Esophagus (tissue), 2 donors: ENCODE data around the gene GALNT1. TPM values are rescaled to one million over a fixed set of nuclear protein-coding genes. Genes with fewer than 3 reads are reported as not detected.

Experiments used
- H3K27ac ChIP-seq, 2 donors: one replicate each; pipeline ENCODE4 v1.5.1; 2013; ENCODE audit warnings: low read depth in 2 of 2, mild to moderate bottlenecking in 2 of 2, inconsistent platforms in 1 of 2, low read length in 1 of 2, moderate library complexity in 1 of 2
- H3K27me3 ChIP-seq, 2 donors: one replicate each; pipeline ENCODE4 v1.6.1; 2013; ENCODE audit warnings: low read length in 2 of 2, control low read depth in 1 of 2, mild to moderate bottlenecking in 1 of 2; ENCODE audit not compliant: insufficient read depth in 2 of 2, control insufficient read depth in 1 of 2
- H3K36me3 ChIP-seq, 2 donors: one replicate each; pipeline ENCODE4 v1.6.1; 2013; ENCODE audit warnings: low read length in 1 of 2; ENCODE audit not compliant: control insufficient read depth in 2 of 2, insufficient read depth in 2 of 2
- H3K4me1 ChIP-seq, 2 donors: one replicate each; pipeline ENCODE4 v1.6.1; 2013; ENCODE audit warnings: low read length in 1 of 2; ENCODE audit not compliant: control insufficient read depth in 2 of 2, insufficient read depth in 2 of 2
- H3K4me3 ChIP-seq, 2 donors: one replicate each; pipeline ENCODE4 v1.5.1; 2013; ENCODE audit warnings: low read length in 2 of 2, mild to moderate bottlenecking in 2 of 2, low read depth in 1 of 2, moderate library complexity in 1 of 2
- H3K9me3 ChIP-seq, 2 donors: one replicate each; pipeline ENCODE4 v1.6.1; 2013; ENCODE audit warnings: mild to moderate bottlenecking in 2 of 2, low read depth in 1 of 2, low read length in 1 of 2, moderate library complexity in 1 of 2; ENCODE audit not compliant: control insufficient read depth in 2 of 2, insufficient read depth in 1 of 2
- WGBS, 2 donors: extraction: QIAGEN DNeasy Blood & Tissue Kit; methylation state at CpG; one replicate each; pipeline ENCODE4 v1.1.7; 2013; 5-methylcytosine and 5-hydroxymethylcytosine counted together
- polyA plus RNA-seq, 2 donors: library from polyadenylated mRNA; stranded (reverse); fragments of 200-250 nt; gene quantifications; one replicate each; pipeline ENCODE4 v1.2.3, GENCODE V29; 2013
- donor health status: healthy with polysubstance abuse.
- donor health status: Bipolar disorder and iron deficiency.

The GALNT1 gene
- polyA plus RNA-seq, 2 donors = 37.5 to 37.7 TPM

GRCh38 chr18:35695803-35696202 is 114.3 kb downstream of the GALNT1 start:
- Histone ChIP-seq H3K4me3 (no peak overlapping the region), H3K27me3 (no peaks in the 10 kb centered on the region), H3K27ac (no peak overlapping the region), H3K4me1 (no peaks in the 10 kb centered on the region), H3K9me3 (no peaks in the 10 kb centered on the region), H3K36me3 (peaks cover 0 to 3% of the 10 kb centered on the region in 2 donors)
- 56 to 66% methylated on average over 8 of the region's 8 CpGs for WGBS, 2 donors

DNA sequence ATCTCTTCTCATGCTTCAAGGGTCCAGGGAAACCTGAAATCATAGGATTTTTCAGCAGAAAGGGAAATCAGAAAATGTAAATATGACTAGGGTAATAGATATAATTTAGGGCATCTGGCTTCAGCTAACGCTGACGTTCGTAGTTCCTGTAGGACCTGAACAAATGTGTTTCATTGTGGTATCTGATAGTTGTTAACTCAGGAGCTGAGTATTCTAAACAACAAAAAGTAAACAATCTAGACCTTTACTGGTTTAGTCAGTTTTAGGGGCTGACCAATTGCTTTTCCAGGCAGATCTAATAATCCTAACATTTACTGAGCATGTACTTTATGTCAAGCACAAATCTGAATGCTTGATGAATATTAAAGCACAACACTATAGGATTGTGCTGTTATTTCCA is 114.8 kb downstream of the GALNT1 start:
- Histone ChIP-seq H3K4me1 (no peaks in the 10 kb centered on the region), H3K27ac (no peak overlapping the region), H3K27me3 (no peaks in the 10 kb centered on the region), H3K36me3 (peaks cover 0 to 3% of the 10 kb centered on the region in 2 donors), H3K4me3 (no peak overlapping the region), H3K9me3 (no peaks in the 10 kb centered on the region)
- 72 to 88% methylated on average over 3 of the region's 3 CpGs for WGBS, 2 donors

GRCh38 chr18:35697869-35698268 is 116.3 kb downstream of the GALNT1 start:
- no peak overlapping the region for H3K27ac ChIP-seq
- WGBS, 2 donors = 87 to 89% methylated on average over 7 of the region's 7 CpGs
- no peaks in the 10 kb centered on the region for H3K36me3 ChIP-seq

DNA sequence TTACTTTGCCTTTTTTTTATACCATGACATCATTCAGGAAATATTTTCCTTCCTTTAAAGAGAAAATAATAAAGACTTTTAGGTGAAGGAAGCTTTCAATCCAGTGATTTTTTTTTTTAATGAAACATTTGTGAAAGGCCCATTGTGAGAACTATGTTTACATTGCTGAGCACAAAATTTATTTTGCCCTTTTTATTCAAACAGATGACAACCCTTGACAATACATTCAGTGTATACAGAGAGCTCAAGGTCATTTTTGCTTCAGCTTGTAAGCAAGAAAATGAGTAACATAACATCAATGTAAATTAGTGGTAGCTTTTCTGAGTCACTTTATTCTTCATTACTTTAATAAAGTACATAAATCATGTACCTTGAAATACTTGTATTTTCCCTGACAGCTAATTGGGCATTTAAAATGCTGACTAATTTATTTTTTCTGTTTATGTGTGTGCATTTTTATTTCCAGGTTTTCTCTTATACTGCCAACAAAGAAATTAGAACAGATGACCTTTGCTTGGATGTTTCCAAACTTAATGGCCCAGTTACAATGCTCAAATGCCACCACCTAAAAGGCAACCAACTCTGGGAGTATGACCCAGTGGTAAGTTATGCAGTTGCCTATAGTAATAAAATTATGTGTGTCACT is 121.6 kb downstream of the GALNT1 start:
- no peak overlapping the region for H3K27ac ChIP-seq
- no peaks in the 10 kb centered on the region for H3K9me3 ChIP-seq
- H3K4me1 ChIP-seq = no peaks in the 10 kb centered on the region
- no peak overlapping the region for H3K4me3 ChIP-seq
- H3K36me3 ChIP-seq = peaks cover 0 to 2% of the 10 kb centered on the region in 2 donors
- H3K27me3 ChIP-seq = no peaks in the 10 kb centered on the region

More at GRCh38 chr18:35697869-35698268, 116.3 kb downstream of the GALNT1 start:
- no peaks in the 10 kb centered on the region for H3K27me3 ChIP-seq
- no peaks in the 10 kb centered on the region for H3K4me1 ChIP-seq
- no peaks in the 10 kb centered on the region for H3K9me3 ChIP-seq
- H3K4me3 ChIP-seq = no peak overlapping the region

- 91 to 92% methylated on average over 10 of the region's 10 CpGs for WGBS, 2 donors
- Histone ChIP-seq H3K4me3 (no peak overlapping the region), H3K36me3 (peaks cover 0 to 2% of the 10 kb centered on the region in 2 donors), H3K9me3 (no peaks in the 10 kb centered on the region), H3K27ac (no peak overlapping the region), H3K27me3 (no peaks in the 10 kb centered on the region), H3K4me1 (no peaks in the 10 kb centered on the region)
Observed at GRCh38 chr18:35705988-35706387, 124.4 kb downstream of the GALNT1 start.

DNA sequence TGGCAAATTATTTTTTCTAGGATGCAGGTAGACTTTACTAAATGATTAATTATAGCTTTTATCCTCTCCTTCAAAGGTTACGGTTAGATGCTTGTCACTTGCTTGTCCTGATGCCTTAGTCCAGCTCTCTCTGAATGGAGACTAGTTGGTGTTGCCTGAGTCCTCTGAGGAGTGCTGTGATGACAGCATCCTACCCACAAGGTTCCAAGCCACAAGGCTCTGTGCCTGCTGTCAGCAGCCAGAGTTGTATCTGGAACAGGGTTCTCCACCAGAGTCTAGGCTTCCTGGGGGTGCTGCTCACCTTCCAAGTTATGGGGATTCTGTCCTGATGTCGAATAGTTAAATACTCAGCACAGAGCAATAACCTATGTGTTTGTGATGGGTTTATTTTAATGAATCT is 125.7 kb downstream of the GALNT1 start:
- peaks cover 0 to 2% of the 10 kb centered on the region in 2 donors for H3K36me3 ChIP-seq
- 93 to 96% methylated on average over 2 of the region's 2 CpGs for WGBS, 2 donors
- no peaks in the 10 kb centered on the region for H3K4me1 ChIP-seq
- H3K27me3 ChIP-seq = no peaks in the 10 kb centered on the region
- no peaks in the 10 kb centered on the region for H3K9me3 ChIP-seq
- no peak overlapping the region for H3K4me3 ChIP-seq
- H3K27ac ChIP-seq = no peak overlapping the region

- Histone ChIP-seq H3K36me3 (peaks cover 0 to 2% of the 10 kb centered on the region in 2 donors), H3K9me3 (no peaks in the 10 kb centered on the region), H3K27ac (no peak overlapping the region), H3K4me3 (no peak overlapping the region), H3K27me3 (no peaks in the 10 kb centered on the region), H3K4me1 (no peaks in the 10 kb centered on the region)
- WGBS, 2 donors = 82 to 83% methylated on average over 6 of the region's 6 CpGs
Observed at GRCh38 chr18:35707674-35708073, 126.1 kb downstream of the GALNT1 start.

GRCh38 chr18:35710581-35710980 is 129.0 kb downstream of the GALNT1 start:
- Histone ChIP-seq H3K27ac (no peak overlapping the region), H3K27me3 (no peaks in the 10 kb centered on the region), H3K4me3 (no peak overlapping the region), H3K36me3 (no peaks in the 10 kb centered on the region), H3K4me1 (no peaks in the 10 kb centered on the region), H3K9me3 (peaks cover 0 to 3% of the 10 kb centered on the region in 2 donors)
- WGBS, 2 donors = 84 to 85% methylated on average over 2 of the region's 2 CpGs

GRCh38 chr18:35711227-35711626 is 129.7 kb downstream of the GALNT1 start:
- no peak overlapping the region for H3K27ac ChIP-seq
- H3K4me1 ChIP-seq = no peaks in the 10 kb centered on the region
- H3K4me3 ChIP-seq = no peak overlapping the region
- peaks cover 0 to 3% of the 10 kb centered on the region in 2 donors for H3K9me3 ChIP-seq
- no peaks in the 10 kb centered on the region for H3K36me3 ChIP-seq
- WGBS, 2 donors = 83 to 88% methylated on average over 2 of the region's 2 CpGs
- H3K27me3 ChIP-seq = no peaks in the 10 kb centered on the region

DNA sequence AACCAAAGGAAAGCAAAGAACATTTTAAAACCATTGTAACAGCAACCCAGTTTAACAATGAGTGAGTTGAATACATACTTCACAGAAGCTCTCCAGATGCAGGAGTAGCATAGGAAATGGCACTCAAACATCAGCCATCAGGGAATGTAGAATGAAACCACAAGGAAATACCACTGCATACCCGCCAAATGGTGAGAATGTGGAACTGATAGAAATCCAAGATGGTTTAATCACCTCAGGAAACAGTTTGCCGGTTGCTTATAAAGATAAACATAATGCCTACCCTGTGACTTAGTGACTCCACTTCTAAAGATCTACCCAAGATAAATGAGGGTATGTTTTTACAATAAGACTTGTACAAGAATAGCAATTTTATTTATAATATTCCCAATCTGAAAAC is 132.0 kb downstream of the GALNT1 start:
- 88 to 92% methylated on average over 2 of the region's 2 CpGs for WGBS, 2 donors
- H3K27ac ChIP-seq = no peak overlapping the region

More for the DNA sequence above, 132.0 kb downstream of the GALNT1 start:
- Histone ChIP-seq H3K27me3 (no peaks in the 10 kb centered on the region), H3K9me3 (peaks cover 0 to 3% of the 10 kb centered on the region in 2 donors), H3K4me3 (no peak overlapping the region), H3K4me1 (no peaks in the 10 kb centered on the region), H3K36me3 (no peaks in the 10 kb centered on the region)
